Right lobe of liver (tissue), 4 donors: ENCODE results near the gene RNPEPL1.

Experiments used
- POLR2A ChIP-seq: fragments of 450-650 bp; IDR thresholded peaks from one replicate; pipeline ENCODE4 v1.6.1; 2017; ENCODE audit warnings: antibody characterized with exemption, mild to moderate bottlenecking
- TF ChIP-seq, protein P1 (sequence below), 4 donors: fragments of 200-600 bp in 3 of 4; fragments of 450-650 bp in 1 of 4; IDR thresholded peaks; one replicate each; pipeline versions ENCODE4 v1.5.1 to v1.8.0; 2016 to 2022; ENCODE audit warnings: antibody characterized with exemption in 4 of 4, mild to moderate bottlenecking in 2 of 4
- donor health status: DM: no; HTN: no; CAD: no.
- donor health status: DM: no; HTN: no; CAD: no.
- donor health status: DM: no; HTN: yes; CAD: no.

GRCh38 chr2:240618776-240619175 lies 50.5 kb downstream of the RNPEPL1 start:
- no peak for TF ChIP-seq POLR2A
- TF ChIP-seq, protein P1, sequence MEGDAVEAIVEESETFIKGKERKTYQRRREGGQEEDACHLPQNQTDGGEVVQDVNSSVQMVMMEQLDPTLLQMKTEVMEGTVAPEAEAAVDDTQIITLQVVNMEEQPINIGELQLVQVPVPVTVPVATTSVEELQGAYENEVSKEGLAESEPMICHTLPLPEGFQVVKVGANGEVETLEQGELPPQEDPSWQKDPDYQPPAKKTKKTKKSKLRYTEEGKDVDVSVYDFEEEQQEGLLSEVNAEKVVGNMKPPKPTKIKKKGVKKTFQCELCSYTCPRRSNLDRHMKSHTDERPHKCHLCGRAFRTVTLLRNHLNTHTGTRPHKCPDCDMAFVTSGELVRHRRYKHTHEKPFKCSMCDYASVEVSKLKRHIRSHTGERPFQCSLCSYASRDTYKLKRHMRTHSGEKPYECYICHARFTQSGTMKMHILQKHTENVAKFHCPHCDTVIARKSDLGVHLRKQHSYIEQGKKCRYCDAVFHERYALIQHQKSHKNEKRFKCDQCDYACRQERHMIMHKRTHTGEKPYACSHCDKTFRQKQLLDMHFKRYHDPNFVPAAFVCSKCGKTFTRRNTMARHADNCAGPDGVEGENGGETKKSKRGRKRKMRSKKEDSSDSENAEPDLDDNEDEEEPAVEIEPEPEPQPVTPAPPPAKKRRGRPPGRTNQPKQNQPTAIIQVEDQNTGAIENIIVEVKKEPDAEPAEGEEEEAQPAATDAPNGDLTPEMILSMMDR (IDR thresholded peaks at IDR 0.05), result no peak
